GM12878 (cell line): ENCODE results near the gene TOGARAM1. TPM values are rescaled to one million over a fixed set of nuclear protein-coding genes. Genes with fewer than 3 reads are reported as not detected.

Experiments used
- BACH1 ChIP-seq: fragments of 450-650 bp; IDR thresholded peaks from 2 replicates; pipeline ENCODE4 v1.6.1; 2017; ENCODE audit warnings: mild to moderate bottlenecking, borderline replicate concordance
- BHLHE40 ChIP-seq, 2 experiments: fragments of 450-650 bp in 1 of 2; IDR thresholded peaks; 2 replicates each; pipeline ENCODE4 v1.6.1; 2011 to 2017; ENCODE audit warnings: low read depth in 2 of 2, borderline replicate concordance in 1 of 2, improper control_type of control experiment in 1 of 2, low read length in 1 of 2, mild to moderate bottlenecking in 1 of 2
- CBX5 ChIP-seq: sonication (generic); IDR thresholded peaks from 2 replicates; pipeline ENCODE4 v1.6.1; 2016; ENCODE audit warnings: low read depth, moderate library complexity, mild to moderate bottlenecking, inconsistent platforms
- CHD1 ChIP-seq: IDR thresholded peaks from 2 replicates; pipeline ENCODE4 v1.6.1; 2012; ENCODE audit warnings: low read depth, low read length, improper control_type of control experiment
- CREB1 ChIP-seq: IDR thresholded peaks from 2 replicates; pipeline ENCODE4 v1.6.1; 2012; ENCODE audit warnings: low read depth, mild to moderate bottlenecking, inconsistent platforms
- FOXM1 ChIP-seq: IDR thresholded peaks from 2 replicates; pipeline ENCODE4 v1.6.1; 2012; ENCODE audit warnings: low read depth, mild to moderate bottlenecking, inconsistent platforms, low read length, moderate library complexity
- GATAD2B ChIP-seq: fragments of 450-650 bp; conservative IDR thresholded peaks from 2 replicates; pipeline ENCODE4 v1.6.1; 2017; ENCODE audit warnings: low read depth, mild to moderate bottlenecking, moderate library complexity
- KDM1A ChIP-seq: fragments of 200-600 bp; sonication (generic); IDR thresholded peaks from 2 replicates; pipeline ENCODE4 v1.6.1; 2016; ENCODE audit warnings: borderline replicate concordance
- MEF2A ChIP-seq: IDR thresholded peaks from 2 replicates; pipeline ENCODE4 v1.6.1; 2011; ENCODE audit warnings: low read depth, mild to moderate bottlenecking, low read length, moderate library complexity; ENCODE audit not compliant: insufficient read depth
- MTA3 ChIP-seq: IDR thresholded peaks from 2 replicates; pipeline ENCODE4 v1.6.1; 2012; ENCODE audit warnings: low read length, inconsistent platforms, borderline replicate concordance
- PAX5 ChIP-seq: IDR thresholded peaks from 2 replicates; pipeline ENCODE4 v1.6.1; 2011; ENCODE audit warnings: low read depth, low read length, borderline replicate concordance
- RB1 ChIP-seq: fragments of 450-650 bp; formaldehyde crosslinking; IDR thresholded peaks from 2 replicates; pipeline ENCODE4 v1.6.1; 2017; ENCODE audit warnings: mild to moderate bottlenecking, borderline replicate concordance
- RCOR1 ChIP-seq: conservative IDR thresholded peaks from 2 replicates; pipeline ENCODE4 v1.6.1; 2012; ENCODE audit warnings: low read depth, low read length, improper control_type of control experiment
- ZNF274 ChIP-seq: IDR thresholded peaks from one replicate; pipeline ENCODE4 v1.8.0; 2011; ENCODE audit not compliant: insufficient read length, insufficient read depth
- polyA plus RNA-seq, 11 experiments: library from polyadenylated mRNA; depleted of rRNA in 4 of 11; unstranded in 6 of 11; stranded (reverse) in 5 of 11; fragments of >200 nt; fragmentation: Nextera tagmentation in 4 of 11; fragmentation: Illumina TruSeq in 1 of 11; extraction: Ambion mirVana in 4 of 11; extraction: Trizol in 1 of 11; gene quantifications; 1 replicate in 1 of 11; 2 replicates in 10 of 11; pipeline versions ENCODE4 v1.2.1 to v1.2.3, GENCODE V29; 2011 to 2016; ENCODE audit warnings: inconsistent platforms in 2 of 11, missing spikeins in 2 of 11, low read depth in 1 of 11
- total RNA-seq, 4 experiments: library from RNA; depleted of rRNA in 3 of 4; stranded (reverse); fragments of >200 nt in 3 of 4; fragmentation: Illumina TruSeq in 1 of 4; extraction: Trizol in 1 of 4; gene quantifications; 2 replicates each; pipeline versions ENCODE4 v1.2.1 to v1.2.3, GENCODE V29; 2013 to 2021
- TF ChIP-seq, protein P1 (sequence below): IDR thresholded peaks from 2 replicates; pipeline ENCODE4 v1.6.1; 2012; ENCODE audit warnings: low read length, inconsistent platforms
- TF ChIP-seq, protein P2 (sequence below): fragments of 450-650 bp; IDR thresholded peaks from 2 replicates; pipeline ENCODE4 v1.6.1; 2016; ENCODE audit warnings: mild to moderate bottlenecking
- TF ChIP-seq, protein P3 (sequence below): fragments of 450-650 bp; IDR thresholded peaks from 2 replicates; pipeline ENCODE4 v1.6.1; 2017; ENCODE audit warnings: mild to moderate bottlenecking, moderate library complexity
- TF ChIP-seq, protein P4 (sequence below): fragments of 450-650 bp; IDR thresholded peaks from 2 replicates; pipeline ENCODE4 v1.6.1; 2018; ENCODE audit warnings: borderline replicate concordance, mild to moderate bottlenecking; ENCODE audit not compliant: partially characterized antibody
- TF ChIP-seq, protein P5 (sequence below): fragments of 450-650 bp; IDR thresholded peaks from 2 replicates; pipeline ENCODE4 v1.6.1; 2017; ENCODE audit warnings: borderline replicate concordance

Gene TOGARAM1
- total and polyA plus RNA-seq, 10 of the 15 experiments (the other 5 are each of a cell fraction or from before 2014, with no cell fraction given): 2.1 to 14.4 (median 7.2) TPM

DNA sequence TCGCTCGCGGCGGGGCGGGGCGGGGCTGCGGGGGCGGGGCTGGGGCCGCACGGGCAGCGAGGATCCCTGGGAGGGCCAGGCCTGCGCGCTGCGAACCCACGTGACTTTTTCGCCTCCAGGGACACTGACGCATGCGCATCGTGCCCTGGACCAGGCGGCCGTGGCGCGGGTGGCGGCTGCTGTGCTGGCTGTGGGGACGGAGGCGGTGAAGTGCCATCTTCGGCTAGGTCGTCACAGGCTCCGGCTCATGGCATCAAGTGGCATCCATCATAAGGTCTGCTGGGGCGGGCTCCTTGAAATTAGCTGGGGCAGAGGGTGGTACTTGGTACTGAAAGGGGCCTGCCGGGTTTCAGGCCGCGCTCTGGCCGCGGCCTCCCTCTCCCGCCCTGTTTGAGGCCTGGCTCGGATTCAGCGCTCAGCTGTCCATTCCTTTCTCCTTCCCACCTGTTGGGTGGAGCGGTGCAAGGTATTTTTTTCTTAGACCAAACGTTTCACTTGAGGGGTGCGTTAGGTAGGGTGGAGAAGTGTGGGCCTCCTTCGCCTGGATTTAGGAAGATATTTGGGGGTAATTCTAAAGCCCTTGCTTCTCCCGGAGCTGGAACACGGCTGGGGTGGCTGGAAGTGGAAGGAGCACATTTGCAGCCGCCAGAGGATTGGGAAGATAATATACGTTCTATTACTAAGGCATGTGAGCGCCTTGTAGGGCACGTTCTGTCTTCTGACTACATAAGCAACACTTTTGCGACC is 122.2 kb downstream of the TOGARAM1 start, which contains the start of gene PRPF39 (continued):
- TF ChIP-seq CREB1: peak; percentile 6; the same call in 1 of the 2 replicates
- TF ChIP-seq PAX5: peak; percentile 78; the same call in 1 of the 2 replicates
- 0 out of 2 replicates have a peak, but pooled peaks have one; percentile 48 for TF ChIP-seq BACH1
- peak in 1 of 2 experiments; percentile 90; a peak in 3 of 4 replicates for TF ChIP-seq BHLHE40 (IDR thresholded peaks at IDR 0.05; ENCODE audit: borderline replicate concordance in 1 of 2, low read depth in 2 of 2, low read length in 1 of 2)
- TF ChIP-seq ZNF274: no peak
- TF ChIP-seq, protein P1, sequence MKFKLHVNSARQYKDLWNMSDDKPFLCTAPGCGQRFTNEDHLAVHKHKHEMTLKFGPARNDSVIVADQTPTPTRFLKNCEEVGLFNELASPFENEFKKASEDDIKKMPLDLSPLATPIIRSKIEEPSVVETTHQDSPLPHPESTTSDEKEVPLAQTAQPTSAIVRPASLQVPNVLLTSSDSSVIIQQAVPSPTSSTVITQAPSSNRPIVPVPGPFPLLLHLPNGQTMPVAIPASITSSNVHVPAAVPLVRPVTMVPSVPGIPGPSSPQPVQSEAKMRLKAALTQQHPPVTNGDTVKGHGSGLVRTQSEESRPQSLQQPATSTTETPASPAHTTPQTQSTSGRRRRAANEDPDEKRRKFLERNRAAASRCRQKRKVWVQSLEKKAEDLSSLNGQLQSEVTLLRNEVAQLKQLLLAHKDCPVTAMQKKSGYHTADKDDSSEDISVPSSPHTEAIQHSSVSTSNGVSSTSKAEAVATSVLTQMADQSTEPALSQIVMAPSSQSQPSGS: no peak
- TF ChIP-seq, protein P2, sequence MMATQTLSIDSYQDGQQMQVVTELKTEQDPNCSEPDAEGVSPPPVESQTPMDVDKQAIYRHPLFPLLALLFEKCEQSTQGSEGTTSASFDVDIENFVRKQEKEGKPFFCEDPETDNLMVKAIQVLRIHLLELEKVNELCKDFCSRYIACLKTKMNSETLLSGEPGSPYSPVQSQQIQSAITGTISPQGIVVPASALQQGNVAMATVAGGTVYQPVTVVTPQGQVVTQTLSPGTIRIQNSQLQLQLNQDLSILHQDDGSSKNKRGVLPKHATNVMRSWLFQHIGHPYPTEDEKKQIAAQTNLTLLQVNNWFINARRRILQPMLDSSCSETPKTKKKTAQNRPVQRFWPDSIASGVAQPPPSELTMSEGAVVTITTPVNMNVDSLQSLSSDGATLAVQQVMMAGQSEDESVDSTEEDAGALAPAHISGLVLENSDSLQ: no peak
- 0 out of 2 replicates have a peak, but pooled peaks have one; percentile 29 for TF ChIP-seq GATAD2B
- no peak for TF ChIP-seq CBX5
- TF ChIP-seq, protein P3, sequence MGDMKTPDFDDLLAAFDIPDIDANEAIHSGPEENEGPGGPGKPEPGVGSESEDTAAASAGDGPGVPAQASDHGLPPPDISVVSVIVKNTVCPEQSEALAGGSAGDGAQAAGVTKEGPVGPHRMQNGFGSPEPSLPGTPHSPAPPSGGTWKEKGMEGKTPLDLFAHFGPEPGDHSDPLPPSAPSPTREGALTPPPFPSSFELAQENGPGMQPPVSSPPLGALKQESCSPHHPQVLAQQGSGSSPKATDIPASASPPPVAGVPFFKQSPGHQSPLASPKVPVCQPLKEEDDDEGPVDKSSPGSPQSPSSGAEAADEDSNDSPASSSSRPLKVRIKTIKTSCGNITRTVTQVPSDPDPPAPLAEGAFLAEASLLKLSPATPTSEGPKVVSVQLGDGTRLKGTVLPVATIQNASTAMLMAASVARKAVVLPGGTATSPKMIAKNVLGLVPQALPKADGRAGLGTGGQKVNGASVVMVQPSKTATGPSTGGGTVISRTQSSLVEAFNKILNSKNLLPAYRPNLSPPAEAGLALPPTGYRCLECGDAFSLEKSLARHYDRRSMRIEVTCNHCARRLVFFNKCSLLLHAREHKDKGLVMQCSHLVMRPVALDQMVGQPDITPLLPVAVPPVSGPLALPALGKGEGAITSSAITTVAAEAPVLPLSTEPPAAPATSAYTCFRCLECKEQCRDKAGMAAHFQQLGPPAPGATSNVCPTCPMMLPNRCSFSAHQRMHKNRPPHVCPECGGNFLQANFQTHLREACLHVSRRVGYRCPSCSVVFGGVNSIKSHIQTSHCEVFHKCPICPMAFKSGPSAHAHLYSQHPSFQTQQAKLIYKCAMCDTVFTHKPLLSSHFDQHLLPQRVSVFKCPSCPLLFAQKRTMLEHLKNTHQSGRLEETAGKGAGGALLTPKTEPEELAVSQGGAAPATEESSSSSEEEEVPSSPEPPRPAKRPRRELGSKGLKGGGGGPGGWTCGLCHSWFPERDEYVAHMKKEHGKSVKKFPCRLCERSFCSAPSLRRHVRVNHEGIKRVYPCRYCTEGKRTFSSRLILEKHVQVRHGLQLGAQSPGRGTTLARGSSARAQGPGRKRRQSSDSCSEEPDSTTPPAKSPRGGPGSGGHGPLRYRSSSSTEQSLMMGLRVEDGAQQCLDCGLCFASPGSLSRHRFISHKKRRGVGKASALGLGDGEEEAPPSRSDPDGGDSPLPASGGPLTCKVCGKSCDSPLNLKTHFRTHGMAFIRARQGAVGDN: peak; percentile 86
- peak; percentile 76; the same call in 1 of the 2 replicates for TF ChIP-seq RB1
- TF ChIP-seq MTA3: no peak
- TF ChIP-seq CHD1: no peak
- TF ChIP-seq, protein P4, sequence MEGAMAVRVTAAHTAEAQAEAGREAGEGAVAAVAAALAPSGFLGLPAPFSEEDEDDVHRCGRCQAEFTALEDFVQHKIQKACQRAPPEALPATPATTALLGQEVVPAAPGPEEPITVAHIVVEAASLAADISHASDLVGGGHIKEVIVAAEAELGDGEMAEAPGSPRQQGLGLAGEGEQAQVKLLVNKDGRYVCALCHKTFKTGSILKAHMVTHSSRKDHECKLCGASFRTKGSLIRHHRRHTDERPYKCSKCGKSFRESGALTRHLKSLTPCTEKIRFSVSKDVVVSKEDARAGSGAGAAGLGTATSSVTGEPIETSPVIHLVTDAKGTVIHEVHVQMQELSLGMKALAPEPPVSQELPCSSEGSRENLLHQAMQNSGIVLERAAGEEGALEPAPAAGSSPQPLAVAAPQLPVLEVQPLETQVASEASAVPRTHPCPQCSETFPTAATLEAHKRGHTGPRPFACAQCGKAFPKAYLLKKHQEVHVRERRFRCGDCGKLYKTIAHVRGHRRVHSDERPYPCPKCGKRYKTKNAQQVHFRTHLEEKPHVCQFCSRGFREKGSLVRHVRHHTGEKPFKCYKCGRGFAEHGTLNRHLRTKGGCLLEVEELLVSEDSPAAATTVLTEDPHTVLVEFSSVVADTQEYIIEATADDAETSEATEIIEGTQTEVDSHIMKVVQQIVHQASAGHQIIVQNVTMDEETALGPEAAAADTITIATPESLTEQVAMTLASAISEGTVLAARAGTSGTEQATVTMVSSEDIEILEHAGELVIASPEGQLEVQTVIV: no peak
- no peak for TF ChIP-seq RCOR1
- TF ChIP-seq FOXM1: no peak
- TF ChIP-seq MEF2A: no peak
- TF ChIP-seq KDM1A: no peak
- TF ChIP-seq, protein P5, sequence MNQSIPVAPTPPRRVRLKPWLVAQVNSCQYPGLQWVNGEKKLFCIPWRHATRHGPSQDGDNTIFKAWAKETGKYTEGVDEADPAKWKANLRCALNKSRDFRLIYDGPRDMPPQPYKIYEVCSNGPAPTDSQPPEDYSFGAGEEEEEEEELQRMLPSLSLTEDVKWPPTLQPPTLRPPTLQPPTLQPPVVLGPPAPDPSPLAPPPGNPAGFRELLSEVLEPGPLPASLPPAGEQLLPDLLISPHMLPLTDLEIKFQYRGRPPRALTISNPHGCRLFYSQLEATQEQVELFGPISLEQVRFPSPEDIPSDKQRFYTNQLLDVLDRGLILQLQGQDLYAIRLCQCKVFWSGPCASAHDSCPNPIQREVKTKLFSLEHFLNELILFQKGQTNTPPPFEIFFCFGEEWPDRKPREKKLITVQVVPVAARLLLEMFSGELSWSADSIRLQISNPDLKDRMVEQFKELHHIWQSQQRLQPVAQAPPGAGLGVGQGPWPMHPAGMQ: no peak
